Right kidney (tissue), 1 donor: ENCODE results near the gene PCK1.

Source experiments
- DNase-seq: peaks from one replicate; pipeline ENCODE4 v3.0.0-alpha.2; 2016

The PCK1 gene

DNA sequence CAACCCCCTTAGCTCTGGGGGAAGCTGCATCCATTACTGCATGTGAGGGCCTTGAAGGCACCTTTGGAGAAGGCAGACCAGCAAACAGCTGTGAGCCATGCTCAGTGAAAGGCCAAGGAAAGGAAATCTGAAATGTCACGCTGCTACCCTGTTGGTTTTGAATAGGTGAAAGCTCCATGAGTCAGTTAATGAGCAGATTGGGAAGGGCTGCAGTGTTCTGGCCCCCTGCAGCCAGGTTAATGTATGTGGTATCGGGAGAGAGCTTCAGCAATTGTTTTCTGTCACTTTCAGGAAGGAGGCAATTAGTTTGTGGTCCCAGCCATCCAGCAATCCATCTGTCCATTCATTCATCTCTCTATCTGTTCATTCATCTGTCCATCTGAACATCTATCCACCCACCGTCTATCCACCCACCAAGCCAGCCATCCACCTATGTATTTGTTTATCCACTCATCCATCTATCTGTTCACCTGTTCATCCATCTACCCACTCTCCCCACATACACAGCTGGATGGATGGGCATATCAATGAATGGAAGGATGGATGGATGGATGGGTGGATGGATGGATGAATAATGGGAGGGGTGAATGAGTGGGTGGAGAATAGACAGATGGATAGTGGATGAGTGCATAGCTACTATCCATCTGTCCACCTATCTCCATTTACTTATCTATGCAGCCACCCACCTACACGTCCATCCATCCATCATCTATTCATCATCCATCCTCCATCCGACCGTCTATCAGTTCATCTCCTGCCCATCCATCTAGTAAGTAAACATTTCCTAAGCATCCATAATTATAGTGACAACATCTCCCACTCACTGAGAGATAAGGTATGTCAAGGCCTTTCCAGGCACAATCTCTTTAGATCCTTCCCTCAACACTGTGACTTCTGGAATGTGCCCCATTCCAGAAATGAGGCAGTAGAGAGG lies 16.0 kb downstream of the PCK1 start:
- no peak for DNase-seq

DNA sequence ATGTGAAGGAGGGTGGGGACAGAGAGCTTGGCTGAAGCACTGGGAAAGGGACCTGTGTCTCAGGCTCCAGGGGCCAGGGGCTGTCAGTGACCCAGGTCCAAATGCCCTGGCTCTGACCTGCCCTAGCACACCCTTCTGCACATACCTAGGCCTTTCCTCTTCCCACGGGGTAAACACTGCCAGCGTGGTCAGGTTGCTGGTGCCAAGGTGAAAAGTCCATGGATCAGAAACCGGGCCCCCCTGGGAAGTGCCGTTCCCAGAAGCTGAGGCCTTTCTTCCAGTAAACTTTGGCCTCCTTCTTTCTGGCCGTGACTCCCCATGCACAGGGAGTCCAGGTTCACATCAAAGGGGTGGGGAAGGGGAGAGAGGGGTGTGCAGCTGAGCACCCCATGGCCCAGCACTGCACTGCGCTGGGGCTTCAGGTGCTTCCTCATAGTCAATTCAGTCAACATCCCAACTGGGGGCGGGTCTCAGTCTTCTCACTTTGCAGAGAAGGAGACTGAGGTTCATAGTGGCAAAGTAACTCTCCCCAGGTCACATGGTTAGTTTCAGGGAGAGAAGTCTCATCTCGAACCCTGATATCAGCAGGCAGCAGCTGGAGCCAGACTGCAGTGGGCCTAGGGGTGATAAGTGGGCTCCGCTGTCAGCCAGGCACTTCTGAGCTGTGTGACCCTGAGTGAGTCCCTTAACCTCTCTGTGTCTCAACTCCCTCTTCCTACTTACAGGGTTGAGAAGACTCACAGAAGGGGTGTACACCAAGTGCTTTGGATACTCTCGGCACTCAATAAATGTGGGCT lies 17.0 kb downstream of the PCK1 start:
- no peak for DNase-seq

DNA sequence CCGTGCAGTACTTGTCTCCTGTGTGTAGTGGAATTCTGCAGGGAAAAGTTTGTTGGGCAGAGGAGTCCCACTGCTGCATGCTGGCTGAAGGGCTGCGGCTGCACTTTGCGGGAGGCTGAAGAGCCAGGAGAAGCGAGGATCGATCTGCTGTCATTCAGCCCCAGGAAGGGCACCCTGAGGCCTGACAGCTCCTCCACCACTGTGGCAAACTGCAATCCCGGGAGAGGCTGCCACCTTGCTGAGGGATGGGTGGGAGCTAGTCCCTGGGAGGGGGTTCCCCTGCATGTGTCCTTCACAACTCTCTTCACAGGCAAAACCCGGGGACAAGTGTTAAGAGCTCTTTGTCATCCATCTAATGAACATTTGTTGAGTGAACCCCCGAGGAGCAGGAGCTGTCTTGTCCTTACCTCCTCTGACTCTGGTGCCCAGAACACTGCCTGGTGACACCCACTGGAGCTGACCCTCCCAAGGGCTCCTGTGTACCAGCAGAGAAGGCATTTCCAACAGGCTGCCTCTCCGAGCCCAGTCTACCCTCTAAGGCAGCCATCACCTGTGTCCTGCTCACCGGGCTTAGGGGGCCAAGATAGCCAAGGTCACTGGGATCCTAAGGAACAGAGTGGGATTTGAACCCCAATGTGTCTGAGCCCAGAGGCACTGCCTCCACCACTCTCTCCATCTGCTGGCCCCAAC lies 17.7 kb downstream of the PCK1 start:
- DNase-seq: no peak

DNA sequence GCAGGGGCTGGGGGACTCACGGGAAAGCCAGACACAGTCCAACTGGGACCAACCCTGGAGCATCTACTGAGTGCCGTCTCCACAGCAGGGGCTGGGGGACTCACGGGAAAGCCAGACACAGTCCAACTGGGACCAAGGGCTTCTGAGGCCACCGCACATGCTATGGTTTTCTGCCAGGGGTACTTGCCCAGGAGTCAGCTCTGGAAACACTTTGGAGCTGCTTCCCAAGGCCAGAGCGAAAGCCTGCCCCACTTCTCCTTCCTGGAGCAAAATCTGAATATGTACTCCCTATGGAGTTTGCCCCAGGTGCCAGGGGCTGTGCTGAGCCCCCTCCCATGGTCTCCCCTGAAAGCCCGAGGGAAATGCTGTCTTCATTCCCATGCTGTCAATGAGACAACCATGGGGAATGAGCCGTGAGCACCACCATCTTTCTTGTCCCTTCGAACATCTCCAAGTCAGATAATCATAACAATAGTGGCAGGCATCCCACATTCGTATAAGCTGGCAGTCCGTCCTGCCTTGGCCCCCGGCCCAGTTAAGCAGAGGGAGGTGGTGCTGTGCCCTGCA lies 18.5 kb downstream of the PCK1 start:
- DNase-seq: no peak

DNA sequence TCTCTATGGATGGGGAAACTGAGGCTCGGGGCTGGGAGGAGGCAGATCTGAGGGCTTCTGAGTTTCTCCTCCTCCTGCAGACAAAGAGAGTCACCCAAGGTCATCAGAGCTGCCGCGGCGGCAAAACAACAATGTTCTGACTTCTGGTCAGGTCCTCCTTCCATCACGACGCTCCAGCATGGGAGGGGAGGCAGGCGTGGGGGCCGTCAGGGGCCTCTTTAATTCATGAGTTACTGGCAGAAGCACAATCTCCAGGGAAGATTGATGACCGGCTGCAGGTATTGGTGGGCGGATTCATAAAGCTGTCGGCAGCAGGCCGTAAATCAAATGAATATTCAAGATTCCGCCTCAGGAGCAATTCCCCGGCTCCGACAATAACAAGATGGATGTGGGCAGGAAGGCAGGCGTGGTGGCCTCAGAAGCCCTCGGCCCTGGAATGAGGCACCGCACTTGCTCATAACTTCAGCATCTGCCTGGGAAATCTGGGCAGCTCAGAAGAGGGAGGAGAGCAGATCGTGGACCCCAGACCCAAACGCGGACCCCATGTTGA lies 19.1 kb downstream of the PCK1 start:
- peak; percentile 73 for DNase-seq

DNA sequence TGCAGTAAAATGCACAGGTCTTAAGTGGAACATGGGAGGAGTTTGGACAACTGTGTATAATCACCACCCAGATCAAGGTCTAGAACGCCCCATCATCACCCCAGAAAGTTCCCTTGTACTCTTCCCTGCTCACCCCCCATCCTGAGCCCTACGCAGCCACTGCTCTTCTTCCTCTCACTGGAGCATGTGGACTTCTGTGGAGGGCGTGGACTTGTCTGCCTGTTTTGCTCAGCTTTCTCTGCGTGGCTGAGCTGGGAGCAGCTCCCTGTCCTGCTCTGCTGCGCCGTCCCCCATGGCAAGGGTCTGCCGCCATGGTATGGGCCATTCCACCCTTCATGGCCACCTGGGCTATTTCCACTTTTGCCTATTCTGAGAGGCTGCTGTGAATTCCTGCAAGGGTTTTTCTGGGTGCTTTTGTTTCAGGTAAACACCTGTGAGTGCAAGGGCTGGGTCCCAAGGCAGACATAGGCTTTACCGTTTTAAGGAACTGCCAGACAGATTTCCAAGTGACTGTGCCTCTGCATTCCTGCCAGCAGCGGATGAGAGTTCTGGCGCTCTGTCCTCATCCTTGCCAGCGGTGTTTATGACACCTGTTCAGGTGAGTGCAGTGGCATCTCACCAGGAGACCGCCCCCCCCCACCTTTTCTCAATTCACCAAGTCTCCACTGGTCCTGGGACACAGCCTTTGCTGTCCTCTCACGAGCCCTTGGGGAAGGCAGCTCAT lies 19.7 kb downstream of the PCK1 start:
- no peak for DNase-seq

DNA sequence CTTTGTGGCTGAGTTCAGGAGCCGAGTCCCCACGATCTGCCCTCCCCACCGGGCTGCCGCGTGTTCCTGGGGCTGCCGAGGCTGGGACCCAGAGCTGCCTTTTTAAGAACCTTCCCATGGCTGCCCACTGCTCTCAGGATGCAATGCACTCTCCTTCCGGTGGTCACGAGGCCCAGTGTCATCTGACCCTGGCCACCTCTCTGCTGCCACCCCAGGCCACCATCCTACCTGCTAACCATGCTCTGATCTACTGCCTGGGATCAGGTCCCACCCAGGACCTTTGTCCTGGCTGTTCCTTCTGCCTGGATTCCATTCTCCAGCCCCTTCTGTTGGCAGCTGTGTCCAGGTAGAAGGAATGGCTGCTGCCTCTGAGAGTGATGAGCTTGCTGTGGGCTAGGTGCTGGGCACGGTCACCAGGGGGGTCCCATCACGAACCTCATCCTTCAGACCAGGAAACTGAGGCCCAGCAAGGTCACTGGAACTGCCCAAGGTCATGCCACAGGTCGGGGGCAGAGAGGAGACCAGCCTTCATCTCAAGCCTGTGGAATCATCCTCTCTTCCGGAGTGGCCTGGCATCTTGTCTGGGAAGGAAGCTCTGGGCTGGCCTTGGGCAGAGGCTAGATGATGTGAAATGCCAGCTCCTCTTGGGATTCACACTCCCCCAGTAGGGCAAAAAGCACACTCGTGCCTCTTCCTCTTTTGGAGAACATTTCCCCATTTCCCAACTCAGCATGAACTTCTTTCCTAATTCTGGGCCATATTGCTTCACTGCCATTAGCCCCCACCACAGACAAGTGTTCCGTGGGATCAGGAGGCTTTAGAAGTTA lies 20.5 kb downstream of the PCK1 start:
- DNase-seq: no peak

DNA sequence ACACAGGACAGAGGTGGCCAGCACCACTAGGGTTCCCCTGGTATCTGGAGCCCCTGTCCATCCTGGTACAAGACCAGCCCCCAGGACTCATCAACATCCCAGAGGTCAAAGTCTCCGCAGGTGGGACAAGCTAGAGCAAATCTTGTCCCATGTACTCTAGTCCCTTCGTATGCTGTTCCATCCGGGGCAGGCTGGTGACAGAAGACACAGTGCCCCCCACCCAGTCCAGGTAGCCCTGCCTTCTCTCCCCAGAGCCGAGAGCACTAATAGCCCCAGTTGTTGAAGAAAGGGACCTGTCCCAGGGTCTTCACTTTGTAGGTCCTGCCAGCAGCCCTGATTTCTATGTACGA lies 21.1 kb downstream of the PCK1 start:
- no peak for DNase-seq

DNA sequence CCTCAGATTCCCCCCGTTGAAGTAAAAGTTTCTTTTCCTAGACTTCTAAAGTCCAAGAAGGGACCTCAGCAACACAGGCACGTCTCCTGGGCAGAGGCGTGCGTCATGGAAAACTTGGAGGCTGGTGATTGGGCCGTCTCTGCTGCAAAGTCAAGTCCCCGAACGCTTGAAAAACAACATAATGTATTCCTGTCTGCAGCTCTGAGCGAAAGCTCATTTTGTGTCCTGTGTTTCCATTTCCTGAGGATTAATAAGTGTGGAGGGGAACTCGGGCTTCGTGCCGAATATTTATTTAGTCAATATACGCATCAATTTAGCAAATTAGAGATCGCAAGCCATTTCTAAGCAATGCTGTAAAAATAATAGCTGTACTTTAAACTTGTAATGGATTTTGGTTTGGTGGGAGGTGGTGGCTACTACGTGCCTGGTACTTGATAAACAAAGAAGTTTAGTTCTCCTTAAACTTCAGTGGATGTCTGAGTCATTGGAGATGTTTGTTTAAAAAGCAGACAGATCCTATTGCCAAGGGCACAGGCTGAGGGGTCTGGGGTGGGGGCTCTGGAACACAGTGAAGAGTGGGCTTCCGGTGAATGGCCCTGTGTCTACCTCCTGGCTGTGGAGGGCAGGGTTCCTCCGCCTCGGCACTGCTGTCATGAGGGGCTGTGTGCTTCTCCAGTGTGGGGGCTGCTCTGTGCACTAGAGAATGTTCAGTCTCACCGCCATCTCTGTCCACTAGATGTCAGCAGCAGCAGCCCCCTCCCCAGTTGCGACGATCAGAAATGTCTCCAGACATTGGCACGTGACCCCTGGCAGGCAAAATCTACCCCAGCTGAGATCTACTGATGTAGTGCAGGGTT lies 21.8 kb downstream of the PCK1 start:
- peak; percentile 73 for DNase-seq

DNA sequence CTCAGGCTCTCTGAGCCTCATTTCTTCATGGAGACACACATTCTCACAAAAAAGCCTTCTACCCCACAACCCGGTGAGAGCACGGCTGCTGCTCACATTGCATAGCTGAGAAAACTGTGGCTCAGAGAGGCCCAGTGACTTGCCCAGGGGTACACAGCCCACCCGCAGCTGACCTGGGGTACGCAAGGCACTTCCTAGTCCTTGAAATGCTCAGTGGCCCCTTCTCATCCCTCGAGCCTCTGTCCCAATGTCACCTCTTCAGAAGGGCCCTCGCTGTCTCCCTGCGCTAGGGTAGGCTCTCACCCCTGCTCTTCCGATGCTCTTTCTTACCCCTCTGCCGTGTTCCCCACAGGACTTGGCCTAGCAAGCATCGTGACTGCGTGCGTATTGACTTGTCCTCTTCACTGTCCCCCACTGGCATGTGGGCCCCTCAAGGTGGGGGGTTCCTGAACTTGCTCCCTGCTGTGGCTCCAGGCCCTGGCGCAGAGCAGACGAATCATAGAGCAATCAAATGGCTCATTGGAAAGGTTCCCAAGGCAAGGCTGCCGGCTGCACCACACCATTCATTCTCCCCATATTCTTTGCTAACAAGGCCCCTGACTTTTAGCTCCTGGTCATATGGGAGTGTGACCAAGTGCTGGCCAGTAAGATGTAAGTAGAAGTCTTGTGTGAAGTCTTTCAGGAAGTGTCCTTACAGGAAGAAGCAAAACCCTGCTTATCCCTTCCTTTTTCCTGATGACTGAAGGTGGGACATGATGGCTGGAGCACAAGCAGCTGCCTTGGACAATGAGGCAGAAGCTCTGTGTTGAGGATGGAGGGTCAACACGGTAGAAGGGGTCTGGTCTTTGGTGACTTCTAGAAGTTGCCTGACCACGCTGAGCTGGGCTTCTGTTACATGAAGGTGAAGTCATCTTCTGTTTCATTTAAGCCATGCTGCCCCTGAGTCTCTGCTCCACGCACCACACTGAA lies 22.7 kb downstream of the PCK1 start:
- no peak for DNase-seq

DNA sequence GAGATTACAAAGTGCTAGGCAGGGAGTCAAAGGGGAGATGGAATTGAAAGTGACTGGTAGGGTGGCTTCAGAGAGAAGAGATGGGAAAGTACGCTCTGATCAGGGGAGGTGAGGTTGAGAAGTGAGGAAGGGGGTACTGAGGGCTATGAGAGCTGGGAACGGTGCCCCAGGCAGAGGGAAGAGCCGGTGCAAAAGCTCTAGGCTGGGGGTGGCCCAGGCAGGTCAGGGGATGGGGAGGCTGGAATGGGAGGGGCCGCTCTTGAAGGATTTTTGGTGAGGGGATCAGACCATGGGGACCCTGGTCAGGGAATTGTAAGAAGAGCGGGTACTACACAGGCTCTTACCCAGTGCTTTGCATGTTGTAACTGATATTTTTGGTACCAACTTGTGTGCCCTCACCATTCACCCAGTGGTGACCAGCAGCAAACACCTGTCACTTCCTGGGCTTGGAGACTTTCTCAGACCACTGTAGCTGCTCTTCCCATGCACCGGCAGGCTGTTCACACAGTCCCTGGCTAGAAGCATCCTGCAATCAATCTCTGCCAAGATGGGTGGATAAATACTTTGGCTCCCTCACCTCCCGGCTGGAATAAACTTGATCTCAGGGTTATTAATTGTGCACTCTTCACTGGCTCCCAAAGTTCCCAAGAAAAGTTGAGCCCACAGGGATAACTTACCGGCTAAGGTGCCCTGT lies 24.0 kb downstream of the PCK1 start:
- DNase-seq: no peak

DNA sequence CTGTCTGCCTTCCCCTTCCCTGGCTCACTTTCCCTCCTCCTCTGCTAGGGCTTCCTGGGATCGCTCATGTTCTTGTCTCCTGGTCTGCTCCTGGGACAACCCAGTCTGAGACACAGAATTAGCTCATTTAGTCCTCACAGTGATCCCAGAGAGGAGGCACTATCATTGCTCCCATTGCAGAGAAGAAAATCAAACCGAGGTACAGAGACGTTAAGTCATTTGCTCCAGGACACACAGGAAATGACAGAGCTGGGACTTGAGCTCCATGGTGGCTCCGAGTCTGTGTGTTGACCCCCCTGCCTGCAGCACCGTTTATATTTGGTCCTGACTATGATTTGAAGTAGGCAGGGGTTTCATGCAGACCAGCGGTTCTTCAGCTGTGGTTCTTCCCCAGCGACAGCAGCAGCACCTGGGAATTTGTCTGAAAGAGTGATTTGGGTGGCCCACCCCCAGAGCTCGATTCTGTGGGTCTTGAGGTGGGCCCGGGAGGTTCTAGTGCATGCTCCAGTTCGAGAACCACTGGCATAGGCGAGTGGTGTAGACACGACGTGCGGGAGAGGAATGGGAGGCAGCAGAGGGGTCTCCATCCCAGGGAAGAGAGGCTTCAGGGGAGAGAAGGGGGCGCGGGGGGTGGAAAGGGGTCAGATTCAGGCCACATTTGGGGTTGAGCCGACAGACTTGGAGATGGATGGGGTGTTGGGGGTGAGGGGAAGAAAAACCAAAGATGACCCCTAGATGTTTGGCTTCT lies 24.7 kb downstream of the PCK1 start:
- DNase-seq: no peak

DNA sequence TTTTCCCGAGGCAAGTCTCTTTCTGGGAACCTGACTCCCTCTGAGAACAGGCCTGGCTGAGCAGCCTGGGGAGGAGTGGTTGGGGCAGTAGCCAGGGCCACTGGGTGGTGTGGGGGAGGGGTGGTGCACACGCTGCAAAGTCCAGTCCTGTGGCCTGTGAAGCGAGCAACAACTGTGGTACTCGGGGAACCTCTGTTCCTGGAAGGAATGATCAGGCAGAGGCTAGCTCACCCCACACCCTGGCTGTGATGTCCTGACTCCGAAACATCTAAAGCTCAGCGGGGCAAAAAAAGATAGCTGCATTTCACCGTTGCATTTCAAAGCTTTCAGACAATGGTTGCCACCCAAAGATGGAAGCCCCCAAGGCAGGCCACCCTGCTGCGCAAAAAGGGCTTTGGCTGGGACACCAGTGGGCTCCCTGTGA lies 25.5 kb downstream of the PCK1 start:
- DNase-seq: no peak

DNA sequence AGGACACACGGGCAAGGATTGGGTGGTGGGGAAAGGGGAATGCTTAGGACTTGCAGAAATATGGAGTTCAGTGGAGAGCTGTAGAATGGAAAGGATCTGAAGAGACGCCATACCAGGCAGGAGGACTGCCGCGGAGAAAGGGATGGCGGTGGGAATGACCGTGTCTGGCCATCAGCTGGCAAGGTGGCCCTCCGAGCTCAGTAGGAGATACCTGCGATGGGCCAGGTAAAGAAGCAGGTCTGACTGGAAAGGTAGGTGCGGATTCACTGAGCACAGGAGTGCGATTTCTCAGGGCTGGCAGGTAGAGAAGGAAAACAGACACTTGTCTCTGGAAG lies 26.0 kb downstream of the PCK1 start:
- DNase-seq: no peak

DNA sequence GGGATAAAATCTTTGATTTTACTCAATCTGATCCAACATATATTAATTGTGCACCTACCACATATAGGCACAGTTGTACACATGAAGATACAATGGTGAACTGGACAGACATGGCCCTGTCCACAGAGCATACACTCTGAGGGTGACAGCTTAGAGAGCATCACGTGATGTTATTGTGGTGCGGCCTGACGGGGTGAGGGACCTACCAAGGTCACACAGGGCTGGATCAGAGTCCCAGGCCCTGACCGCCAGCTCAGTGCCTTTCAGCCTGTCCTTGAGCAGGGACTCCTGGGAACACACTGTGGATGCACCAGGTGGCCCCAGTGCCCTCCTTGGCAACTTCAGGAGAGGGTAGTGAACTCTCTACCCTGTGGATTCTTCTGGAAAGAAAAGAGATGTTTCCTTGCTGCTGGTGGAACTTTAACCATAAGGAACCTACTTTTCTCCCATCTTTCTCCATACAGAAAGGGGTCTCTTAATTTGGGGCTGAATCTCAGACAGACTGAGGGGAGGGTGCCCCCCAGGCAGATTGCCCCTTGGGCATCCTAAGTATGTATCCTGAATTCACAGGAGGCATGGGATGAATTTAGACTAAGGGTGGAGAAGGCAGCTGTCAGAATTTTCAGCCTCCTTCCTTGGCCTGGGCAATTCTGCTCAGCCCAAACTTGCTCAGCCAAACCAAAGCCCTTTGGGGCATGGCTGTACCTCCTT lies 26.5 kb downstream of the PCK1 start:
- no peak for DNase-seq

DNA sequence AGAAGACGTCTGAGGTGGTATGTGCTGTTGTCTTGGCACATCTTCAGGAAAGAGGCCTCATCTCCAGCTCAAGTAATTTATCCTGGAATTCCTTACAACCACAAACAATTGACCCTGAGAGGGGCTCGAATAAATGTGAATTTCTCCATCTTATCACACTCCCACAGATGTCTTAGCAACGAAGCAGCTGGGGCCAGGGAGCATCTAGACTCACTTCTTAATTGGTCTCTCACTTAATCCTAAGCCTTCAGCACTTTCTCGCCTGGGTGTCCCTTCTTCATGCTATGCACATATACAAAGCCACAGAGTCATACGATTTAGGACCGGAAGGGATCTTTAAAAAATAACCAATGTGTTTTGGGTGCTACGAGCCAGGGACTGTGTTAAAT lies 27.1 kb downstream of the PCK1 start:
- DNase-seq: no peak

DNA sequence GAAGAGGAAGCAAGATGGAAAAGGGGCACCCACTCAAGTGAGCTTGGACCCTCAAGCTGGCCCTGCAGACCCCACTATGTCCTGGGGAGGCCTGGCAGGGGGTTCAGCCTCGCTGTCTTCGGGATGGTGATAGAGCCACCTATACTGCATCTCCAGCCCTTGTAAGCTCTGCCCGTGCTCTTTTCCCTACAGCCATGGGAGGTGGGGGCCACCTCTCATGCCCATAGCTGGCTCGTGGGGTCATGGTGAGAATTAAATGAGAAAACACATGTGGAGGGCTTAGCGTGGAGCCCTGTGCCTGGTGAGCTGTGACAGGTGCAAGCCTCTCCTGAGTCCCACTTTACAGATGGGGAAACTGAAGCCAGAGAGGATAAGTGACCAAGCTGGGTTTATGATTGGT lies 27.7 kb downstream of the PCK1 start:
- DNase-seq: no peak
